ENCODE measurements around the gene MSI2. TPM values are rescaled to one million over a fixed set of nuclear protein-coding genes. Genes with fewer than 3 reads are reported as not detected.

MSI2 gene
- total and polyA plus RNA-seq, 4 donors: 9.4 to 64.0 (median 30.4) TPM

GRCh38 chr17:57684711-57685498 is 428.6 kb downstream of the MSI2 start:
- H3K9ac ChIP-seq (ENCODE audit: insufficient read depth in 1 of 2, low read length in 2 of 2): no peak overlapping the region
- no peak for DNase-seq
- no peak for TF ChIP-seq CTCF (IDR thresholded peaks at IDR 0.05; ENCODE audit: control extremely low read depth, extremely low read depth)

DNA sequence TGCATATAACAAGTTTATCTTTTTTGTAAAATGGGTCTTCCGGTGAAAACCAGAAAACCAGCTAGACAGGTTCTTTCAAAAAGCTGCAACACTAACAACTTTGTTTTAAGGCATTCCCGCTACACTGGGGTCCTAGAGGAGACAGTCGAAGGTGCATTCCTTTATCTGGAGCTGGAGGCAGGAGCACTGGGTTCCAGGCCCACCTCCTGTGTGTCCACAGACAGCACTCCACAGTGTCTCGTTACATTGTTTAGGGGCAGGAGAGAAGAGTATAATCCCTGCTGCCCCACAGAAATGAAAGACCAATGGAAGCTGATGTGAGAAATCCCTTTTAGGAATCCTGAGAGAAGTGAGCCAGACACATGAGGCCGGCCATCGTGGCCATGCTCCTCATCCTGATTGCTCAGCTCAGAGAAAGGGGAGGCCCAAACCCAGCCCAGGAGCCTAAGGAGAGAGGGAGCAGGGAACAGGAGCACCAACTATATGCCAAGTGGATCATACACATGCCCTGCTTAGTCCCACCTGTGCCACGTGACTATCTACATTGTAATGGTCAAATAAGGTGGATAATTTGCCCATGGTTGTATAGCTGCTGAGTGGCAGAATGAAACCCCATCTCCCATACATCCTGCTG is 429.3 kb downstream of the MSI2 start:
- H3K4me1 ChIP-seq (ENCODE audit: control insufficient read depth in 5 of 5, insufficient read depth in 5 of 5, low read length in 5 of 5): no peaks in the 10 kb centered on the region
- DNase-seq (peak in 1 of 3 donors; percentile 60), ATAC-seq (ENCODE audit: insufficient read depth, low FRiP score) (no peak)
- no peak overlapping the region for H3K4me3 ChIP-seq
- H3K27ac ChIP-seq (ENCODE audit: low read depth in 1 of 2, low read length in 1 of 2): no peak overlapping the region
- H3K27me3 ChIP-seq (ENCODE audit: control insufficient read depth in 3 of 3, insufficient read depth in 3 of 3, low read length in 2 of 3): no peaks in the 10 kb centered on the region
- no peaks in the 10 kb centered on the region for H3K9me3 ChIP-seq (ENCODE audit: control insufficient read depth in 4 of 4, insufficient read depth in 3 of 4, low read length in 3 of 4)
- 86 to 91% methylated on average over 7 of the region's 7 CpGs for WGBS, 2 donors
- TF ChIP-seq CTCF (IDR thresholded peaks at IDR 0.05; ENCODE audit: control extremely low read depth, extremely low read depth): no peak
- H3K36me3 ChIP-seq (ENCODE audit: control insufficient read depth in 4 of 4, insufficient read depth in 4 of 4, low read length in 4 of 4): peaks cover 0 to 1% (median 0%) of the 10 kb centered on the region in 4 donors
- no peak overlapping the region for H3K9ac ChIP-seq (ENCODE audit: insufficient read depth in 1 of 2, low read length in 2 of 2)

More at GRCh38 chr17:57684711-57685498, 428.6 kb downstream of the MSI2 start:
- Histone ChIP-seq H3K36me3 (ENCODE audit: control insufficient read depth in 4 of 4, insufficient read depth in 4 of 4, low read length in 4 of 4) (peaks cover 0 to 1% (median 0%) of the 10 kb centered on the region in 4 donors), H3K4me3 (no peak overlapping the region), H3K27ac (ENCODE audit: low read depth in 1 of 2, low read length in 1 of 2) (no peak overlapping the region), H3K9me3 (ENCODE audit: control insufficient read depth in 4 of 4, insufficient read depth in 3 of 4, low read length in 3 of 4) (no peaks in the 10 kb centered on the region), H3K27me3 (ENCODE audit: control insufficient read depth in 3 of 3, insufficient read depth in 3 of 3, low read length in 2 of 3) (no peaks in the 10 kb centered on the region), H3K4me1 (ENCODE audit: control insufficient read depth in 5 of 5, insufficient read depth in 5 of 5, low read length in 5 of 5) (peaks cover 0 to 5% (median 2%) of the 10 kb centered on the region in 5 donors)
- ATAC-seq (ENCODE audit: insufficient read depth, low FRiP score): no peak
- 94 to 95% methylated on average over 13 of the region's 13 CpGs for WGBS, 2 donors

DNA sequence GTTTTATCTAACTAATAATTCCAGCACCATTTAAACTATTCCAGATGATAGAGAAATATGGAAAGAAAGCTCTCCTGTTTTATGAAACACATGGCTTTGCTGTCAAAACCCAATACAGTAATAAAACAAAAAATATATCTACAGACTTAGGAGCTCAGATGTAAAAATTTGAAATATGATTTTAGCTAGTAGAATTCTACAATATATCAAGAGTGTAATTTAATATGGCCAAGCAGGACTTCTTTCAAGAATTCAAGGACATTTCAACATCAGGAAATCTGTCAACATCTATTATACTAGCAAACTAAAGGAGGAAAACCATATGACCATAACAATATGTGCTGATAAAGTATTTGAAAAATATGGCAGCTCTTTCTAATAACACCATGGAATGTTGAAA is 431.3 kb downstream of the MSI2 start:
- H3K27me3 ChIP-seq (ENCODE audit: control insufficient read depth in 3 of 3, insufficient read depth in 3 of 3, low read length in 2 of 3): no peaks in the 10 kb centered on the region
- H3K27ac ChIP-seq (ENCODE audit: low read depth in 1 of 2, low read length in 1 of 2): no peak overlapping the region
- H3K9ac ChIP-seq (ENCODE audit: insufficient read depth in 1 of 2, low read length in 2 of 2): no peak overlapping the region
- H3K4me1 ChIP-seq (ENCODE audit: control insufficient read depth in 5 of 5, insufficient read depth in 5 of 5, low read length in 5 of 5): no peaks in the 10 kb centered on the region
- H3K36me3 ChIP-seq (ENCODE audit: control insufficient read depth in 4 of 4, insufficient read depth in 4 of 4, low read length in 4 of 4): peaks cover 0 to 1% (median 0%) of the 10 kb centered on the region in 4 donors
- no peak overlapping the region for H3K4me3 ChIP-seq
- DNase-seq (no peak), ATAC-seq (ENCODE audit: insufficient read depth, low FRiP score) (no peak)
- no peak for TF ChIP-seq CTCF (IDR thresholded peaks at IDR 0.05; ENCODE audit: control extremely low read depth, extremely low read depth)
- H3K9me3 ChIP-seq (ENCODE audit: control insufficient read depth in 4 of 4, insufficient read depth in 3 of 4, low read length in 3 of 4): no peaks in the 10 kb centered on the region
